GM12865 (cell line): ENCODE results near the gene HMOX2.

ENCODE experiments used
- DNase-seq: peaks from one replicate; pipeline ENCODE4 v3.0.0; 2010; ENCODE audit warnings: low read depth
- H3K4me3 ChIP-seq: 2 replicates; pipeline ENCODE4 v1.5.1; 2011; ENCODE audit warnings: mild to moderate bottlenecking, low read depth, low read length, control low read depth
- TF ChIP-seq, protein P1 (sequence below): IDR thresholded peaks from 2 replicates; pipeline ENCODE4 v1.5.1; 2011; ENCODE audit warnings: low read length, control low read depth, low read depth, inconsistent platforms; ENCODE audit not compliant: insufficient read depth; ENCODE audit errors: missing control alignments

HMOX2 gene

DNA sequence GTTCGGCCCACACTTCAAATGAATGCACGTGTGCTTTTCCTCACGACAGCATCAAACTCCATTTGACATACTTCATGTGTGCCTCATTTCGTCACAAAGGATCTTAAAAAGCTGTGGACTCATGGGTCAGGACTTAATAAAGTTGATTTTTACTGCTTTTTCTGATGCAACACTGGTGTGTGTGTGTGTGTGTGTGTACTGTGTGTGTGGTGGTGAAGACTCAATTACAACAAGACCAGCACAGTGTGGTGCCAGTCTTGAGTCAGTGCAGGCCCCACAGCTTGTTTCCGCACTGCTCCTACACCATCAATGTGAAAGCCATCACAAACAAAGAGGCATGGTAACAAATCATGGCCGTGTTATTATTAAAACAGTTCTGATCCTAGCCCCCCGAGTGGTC lies 44.7 kb downstream of the HMOX2 start:
- no peak overlapping the region for H3K4me3 ChIP-seq
- DNase-seq: no peak
- TF ChIP-seq, protein P1, sequence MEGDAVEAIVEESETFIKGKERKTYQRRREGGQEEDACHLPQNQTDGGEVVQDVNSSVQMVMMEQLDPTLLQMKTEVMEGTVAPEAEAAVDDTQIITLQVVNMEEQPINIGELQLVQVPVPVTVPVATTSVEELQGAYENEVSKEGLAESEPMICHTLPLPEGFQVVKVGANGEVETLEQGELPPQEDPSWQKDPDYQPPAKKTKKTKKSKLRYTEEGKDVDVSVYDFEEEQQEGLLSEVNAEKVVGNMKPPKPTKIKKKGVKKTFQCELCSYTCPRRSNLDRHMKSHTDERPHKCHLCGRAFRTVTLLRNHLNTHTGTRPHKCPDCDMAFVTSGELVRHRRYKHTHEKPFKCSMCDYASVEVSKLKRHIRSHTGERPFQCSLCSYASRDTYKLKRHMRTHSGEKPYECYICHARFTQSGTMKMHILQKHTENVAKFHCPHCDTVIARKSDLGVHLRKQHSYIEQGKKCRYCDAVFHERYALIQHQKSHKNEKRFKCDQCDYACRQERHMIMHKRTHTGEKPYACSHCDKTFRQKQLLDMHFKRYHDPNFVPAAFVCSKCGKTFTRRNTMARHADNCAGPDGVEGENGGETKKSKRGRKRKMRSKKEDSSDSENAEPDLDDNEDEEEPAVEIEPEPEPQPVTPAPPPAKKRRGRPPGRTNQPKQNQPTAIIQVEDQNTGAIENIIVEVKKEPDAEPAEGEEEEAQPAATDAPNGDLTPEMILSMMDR: no peak

DNA sequence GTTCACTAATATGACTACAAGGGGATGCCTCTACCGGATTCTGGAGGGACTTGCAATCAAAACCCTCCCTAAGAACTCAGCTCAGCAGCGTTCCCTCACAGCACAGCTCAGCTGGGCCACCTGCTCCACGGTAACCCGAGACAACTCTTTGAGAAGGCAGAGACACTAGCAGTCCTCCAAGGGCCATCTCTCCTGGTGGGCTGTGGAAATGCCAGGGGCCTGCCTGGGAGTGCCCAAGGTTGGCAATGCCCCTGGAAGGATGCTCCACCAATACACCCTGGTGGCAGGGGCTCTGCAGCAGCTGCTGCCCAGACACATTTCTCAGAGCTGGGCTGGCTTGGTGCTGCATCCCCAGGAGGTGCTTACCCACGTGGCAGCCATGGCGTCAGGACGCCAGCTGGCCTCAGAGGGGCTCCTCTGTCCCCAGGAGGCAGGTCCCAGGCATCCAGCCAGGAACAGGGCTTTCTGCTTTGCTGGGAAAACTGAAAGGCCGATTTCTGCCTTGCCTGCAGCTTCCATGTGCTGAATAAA lies 45.9 kb downstream of the HMOX2 start:
- DNase-seq: no peak
- no peak overlapping the region for H3K4me3 ChIP-seq
- TF ChIP-seq, protein P1: no peak

DNA sequence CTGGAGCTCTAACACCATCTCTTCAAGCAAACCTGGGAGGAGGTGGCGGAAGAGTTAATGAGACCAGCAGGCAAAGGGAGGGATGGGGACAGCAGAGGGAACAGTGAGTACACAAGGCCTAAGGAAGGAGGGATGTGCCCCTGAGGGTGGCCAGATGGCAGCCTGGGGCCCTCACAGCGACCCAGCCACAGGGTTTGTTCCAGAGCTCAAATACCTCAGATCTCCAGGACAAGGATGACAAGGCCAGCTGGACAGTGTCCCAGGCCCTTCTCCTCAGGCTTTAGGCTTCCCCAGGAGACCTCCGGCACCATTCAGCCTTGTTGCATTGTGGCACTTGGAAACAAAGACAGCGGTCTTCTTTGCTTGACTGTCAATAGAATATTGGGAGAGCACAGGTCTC lies 47.5 kb downstream of the HMOX2 start:
- H3K4me3 ChIP-seq: no peak overlapping the region
- TF ChIP-seq, protein P1: no peak
- no peak for DNase-seq

DNA sequence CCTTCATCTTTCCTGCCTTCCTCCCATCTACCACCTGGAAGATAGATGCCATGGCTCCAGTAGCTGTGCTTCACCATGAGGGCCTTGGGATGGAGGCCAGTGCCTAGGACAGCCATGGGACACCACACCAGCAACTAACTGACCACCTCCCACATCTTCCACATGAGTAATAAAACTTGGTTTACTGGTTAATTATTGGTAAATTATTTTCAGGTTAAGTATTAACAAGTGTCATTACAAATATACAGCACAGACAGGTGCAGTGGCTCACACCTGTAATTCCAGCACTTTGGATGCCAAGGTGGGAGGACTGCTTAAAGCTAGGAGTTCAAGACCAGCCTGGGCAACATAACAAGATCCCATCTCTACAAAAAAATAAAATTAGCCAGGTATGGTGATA lies 48.4 kb downstream of the HMOX2 start:
- TF ChIP-seq, protein P1: no peak
- no peak for DNase-seq

DNA sequence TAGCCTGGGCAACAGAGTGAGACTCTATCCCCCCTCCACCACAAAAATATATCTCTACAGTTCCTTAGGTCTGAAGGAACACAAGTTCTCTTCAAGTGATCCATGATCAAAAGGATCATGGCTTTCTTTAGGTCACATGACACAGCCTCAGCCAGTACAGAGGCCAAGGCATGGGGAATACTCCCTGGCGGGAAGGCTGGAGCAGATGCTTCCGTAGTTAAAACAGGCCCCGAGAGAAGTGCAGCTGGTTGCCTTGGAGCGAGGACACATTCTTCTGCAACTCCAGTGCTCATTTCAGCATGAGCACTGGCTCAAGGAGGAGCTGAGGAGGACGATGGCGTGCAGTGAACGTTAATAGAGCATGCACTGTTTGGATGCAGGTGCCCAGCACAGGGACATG lies 48.9 kb downstream of the HMOX2 start:
- DNase-seq: no peak
- TF ChIP-seq, protein P1: no peak
- H3K4me3 ChIP-seq: no peak overlapping the region

More for the DNA sequence above, 48.4 kb downstream of the HMOX2 start:
- no peak overlapping the region for H3K4me3 ChIP-seq

DNA sequence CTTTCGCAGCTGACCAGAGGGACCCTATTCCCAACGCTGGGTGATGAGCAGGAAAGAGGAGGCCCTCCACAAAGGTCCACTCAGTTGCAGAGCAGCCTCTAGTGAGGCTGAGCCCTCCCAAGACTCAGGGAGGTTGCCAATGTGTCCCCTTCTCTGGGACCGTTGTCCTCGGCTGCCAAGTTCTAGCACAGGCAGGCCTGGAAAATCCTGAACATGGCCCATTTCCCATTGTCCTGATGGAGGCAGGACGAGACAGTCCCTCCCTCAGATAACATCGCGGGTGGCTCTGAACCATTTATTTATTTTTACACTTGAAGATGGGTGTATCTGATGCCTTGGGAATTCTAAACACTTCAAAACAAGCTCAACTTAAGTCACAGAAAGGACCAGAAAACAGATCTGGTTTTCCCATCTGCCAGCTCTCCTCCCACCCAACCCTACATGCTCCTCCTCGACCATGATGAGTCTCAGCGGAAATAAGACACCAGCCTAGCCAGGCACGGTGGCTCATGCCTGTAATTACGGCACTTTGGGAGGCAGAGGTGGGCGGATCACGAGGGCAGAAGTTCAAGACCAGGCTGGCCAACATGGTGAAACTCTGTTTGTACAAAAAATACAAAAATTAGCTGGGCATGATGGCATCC lies 49.6 kb downstream of the HMOX2 start:
- TF ChIP-seq, protein P1: no peak
- no peak overlapping the region for H3K4me3 ChIP-seq
- no peak for DNase-seq
